HUDEP-2 (cell line): ENCODE results near the gene ALOXE3.

Experiments used
- DNase-seq, 76 experiments: peaks; one replicate each; lab custom pipeline; 2025; ENCODE audit not compliant: unreplicated experiment in 76 of 76; lab: John Stamatoyannopoulos, UW

The ALOXE3 gene

DNA sequence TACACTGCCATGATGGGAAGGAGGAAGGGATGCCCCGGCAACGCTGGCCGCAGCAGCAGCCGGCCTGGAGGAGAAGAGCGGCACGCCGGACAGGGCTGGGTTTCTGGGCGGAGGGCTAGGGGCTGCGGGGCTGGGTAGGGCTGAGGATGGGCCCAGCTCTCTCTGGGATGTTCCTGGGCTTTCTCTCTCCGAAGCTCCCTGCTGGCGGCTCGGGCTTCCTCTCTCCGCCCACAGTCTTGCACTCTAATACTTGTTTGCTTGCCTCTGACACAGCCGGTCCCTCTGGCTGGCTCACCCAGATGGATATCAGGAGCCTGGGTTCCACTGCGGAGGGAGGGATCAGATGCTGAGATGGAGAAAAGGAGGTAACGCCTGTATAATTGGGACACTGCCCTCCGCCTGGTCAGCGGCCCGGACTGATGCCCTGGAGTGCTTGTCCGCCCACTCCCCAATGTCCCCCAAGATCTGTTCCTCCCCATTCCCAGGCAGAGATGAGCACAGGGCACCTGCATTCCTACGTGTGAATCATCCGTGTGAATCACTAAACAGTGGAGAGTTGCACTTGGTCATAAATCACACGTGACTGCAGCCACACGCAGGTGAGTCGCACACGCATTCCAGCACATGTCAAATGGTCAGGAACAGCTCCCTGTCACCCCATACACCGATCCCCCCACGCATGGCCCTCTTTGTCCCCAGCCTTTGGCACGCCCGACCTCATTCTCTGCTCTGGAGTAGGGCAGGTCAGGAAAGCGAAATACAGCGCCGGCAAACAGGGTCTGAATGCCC, at the start of gene ALOXE3:
Gene ALOXE3, minus strand, starts transcription at position 535 of the 789 bp plus-strand sequence. Its CDS starts 524 bp downstream, at position 11.
- peak in 43 of 76 experiments; percentile 5 to 64 (median 38) for DNase-seq

DNA sequence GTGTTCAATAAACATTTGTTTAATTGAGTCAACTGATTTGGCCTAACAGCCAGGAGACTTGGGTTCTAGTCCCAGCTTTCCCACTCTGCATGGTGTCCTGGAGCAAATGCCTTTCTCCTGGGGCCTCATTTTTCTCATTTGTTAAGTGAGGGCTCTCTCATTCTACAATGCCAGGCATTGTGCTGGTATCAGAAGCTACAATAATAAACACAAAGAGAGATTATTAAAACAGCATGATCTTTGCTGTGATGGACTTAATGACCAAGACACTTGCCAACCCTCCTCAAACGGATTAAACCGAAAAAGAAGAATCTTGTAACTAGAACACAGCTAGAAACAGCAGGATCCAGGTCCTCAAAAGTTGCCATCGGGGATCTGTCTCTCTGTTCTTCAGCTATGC, 49.2 kb upstream of the ALOXE3 start:
- no peak for DNase-seq

DNA sequence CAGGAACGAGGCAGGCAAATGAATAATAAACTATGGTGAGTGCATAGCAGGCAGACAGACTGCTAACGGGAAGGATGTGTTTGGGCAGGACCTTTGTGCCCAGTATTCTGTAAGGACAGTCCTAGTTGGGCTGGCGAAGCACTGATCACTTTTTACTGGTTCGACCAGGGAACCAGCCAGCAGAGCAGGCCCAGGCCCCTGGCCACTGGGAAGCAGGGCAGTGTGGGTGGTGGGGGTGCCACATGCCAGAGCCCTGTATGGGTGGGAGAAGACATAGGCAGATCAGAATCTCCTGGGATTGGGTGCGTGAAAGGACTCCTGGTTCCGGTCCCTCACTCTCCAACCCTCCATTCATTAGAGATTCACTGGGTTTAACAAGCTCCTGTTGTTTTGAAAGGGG, 48.4 kb upstream of the ALOXE3 start:
- DNase-seq = no peak

DNA sequence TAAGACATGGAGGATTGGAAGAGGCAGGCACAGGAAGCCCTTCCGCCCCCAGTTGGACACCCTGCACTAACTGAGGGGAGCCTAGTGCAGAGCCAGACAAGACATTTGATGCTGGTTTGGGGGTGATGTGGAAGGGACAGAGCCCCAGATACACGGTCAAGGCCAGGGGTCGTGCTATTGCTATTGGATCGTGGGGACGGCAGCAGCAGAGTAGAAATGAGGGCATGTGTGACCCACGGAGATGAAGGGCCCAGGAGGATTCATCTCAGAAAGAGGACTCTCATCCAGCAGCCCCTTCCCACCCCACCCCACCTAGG, 46.5 kb upstream of the ALOXE3 start:
- DNase-seq = no peak

DNA sequence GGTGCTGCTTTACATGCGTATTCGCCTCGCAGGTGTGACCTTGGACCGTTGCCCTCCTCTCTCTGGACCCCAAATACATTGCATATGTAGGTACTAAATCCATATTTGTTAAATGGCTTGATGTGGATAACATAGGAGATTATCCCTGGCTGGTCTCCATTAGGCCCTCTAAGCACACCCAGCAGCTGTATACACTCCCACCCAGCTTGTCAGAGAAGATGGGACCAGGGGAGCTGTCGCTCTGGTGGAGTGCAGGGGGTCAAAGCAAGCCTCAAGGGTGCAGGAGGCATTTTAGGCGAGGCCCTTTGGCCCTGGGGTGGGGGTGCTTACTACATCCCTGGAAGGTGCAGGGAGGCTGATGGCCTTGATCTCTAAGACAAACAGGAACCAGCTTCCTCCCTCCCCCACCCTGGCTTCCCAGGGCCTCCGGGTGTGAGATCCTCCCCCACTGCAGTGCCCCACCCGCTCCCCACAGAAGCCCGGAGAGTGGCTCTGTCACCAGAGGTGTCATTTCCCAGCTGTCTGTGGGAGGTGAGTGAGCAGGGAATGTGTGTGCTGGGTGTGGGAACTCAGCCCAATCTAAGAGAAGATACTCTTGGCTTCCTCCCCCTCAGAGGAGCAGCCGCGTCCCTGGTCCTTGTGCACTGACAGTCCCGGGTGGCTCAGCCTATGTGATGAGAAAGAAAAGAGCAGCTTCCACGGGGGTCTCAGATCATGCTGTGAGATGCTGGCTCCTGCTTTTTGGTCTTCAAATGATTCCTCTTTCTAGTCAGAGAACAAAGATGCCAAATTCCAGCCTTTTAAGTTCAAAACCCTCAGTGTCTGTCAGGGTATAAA, 45.9 kb upstream of the ALOXE3 start:
- peak in 71 of 76 experiments; percentile 25 to 88 (median 71) for DNase-seq

DNA sequence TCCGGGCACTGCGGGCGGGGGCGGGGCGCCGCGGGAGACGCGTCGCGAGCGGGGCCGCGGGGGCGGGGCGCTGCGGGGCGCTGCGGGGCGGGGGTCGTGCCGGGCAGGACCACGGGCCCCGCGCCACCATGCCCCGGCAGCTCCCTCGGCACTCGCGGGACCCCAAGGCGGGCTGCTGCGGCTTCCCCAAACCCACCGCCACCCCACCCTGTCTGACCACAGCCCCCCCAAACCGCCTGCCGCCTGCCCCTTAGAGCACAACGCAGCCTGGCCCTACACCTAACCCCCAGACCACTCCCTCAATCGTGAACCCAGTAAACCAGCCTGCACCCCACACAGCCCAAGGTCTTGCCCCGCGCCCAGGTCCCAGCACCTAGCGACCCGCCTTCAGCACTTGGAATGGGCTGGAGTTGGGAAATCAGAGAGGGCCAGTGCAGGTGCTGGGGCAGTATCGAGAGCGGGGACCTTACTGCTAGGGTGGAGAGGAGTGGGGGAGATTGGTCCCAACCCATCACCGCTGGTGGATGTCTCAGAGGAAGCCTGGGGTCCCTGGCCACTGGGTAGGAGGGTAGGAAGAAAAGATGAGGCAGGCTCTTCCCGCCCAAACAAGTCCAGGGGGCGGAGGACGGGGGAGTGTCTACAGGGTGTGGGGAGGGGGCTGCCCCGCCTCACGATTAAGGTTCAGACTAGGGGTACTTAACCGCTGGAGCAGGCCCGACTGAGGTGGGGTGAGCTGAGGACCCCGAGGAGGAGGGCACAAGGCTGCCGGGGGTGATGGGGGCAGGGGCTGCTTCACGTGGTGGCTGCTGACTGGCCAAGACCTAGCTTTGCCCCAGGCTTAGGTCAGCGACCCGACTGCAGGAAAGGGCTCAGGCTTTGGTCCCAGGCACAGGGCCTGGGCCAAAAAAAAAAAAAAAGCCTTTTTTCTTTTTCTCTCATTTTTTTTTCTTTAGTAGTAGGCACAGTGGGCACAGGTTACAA, 45.0 kb upstream of the ALOXE3 start:
- DNase-seq = peak in 1 of 76 experiments; percentile 21

DNA sequence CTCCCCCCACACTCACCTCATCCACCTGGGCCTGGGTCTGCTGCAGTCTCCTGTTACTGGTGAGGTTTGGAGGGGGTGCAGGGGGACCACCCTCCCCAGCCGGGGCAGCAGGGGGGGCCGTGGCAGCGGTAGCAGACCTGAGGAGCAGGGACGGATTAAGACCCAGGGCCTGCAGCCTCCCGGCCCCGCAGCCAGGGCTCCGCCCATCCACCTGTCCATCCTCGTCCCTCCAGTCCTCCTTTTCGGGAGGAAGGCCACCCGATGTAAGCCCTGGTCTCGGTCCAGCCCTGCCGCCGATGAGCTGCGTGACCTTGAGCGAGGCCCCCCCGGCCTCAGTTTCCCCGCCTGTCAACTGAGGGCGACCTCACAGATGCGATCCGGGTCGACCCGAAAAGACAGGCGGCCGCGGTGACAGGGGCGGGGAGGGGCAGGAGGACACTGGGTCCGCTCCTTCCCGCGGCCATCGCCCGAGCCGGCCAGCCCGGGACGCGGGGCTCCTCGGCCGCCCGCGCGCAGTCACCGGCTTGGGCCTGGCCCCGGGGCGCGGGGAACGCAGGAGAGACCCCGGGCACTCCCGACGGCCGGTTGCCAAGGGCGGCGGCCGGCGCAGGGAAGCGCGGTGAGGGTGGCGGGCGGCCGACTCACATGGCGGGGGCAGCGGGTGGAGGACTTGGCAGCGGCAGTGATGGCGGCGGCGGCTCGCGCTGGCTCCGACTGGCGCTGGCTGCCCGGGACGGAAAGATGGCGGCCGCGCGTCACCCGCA, 44.1 kb upstream of the ALOXE3 start, which contains the start of gene VAMP2:
Gene VAMP2, minus strand, starts transcription at position 716 of the 764 bp plus-strand sequence. Its CDS starts 69 bp downstream, at position 647.
- peak in 43 of 76 experiments; percentile 7 to 58 (median 30) for DNase-seq

DNA sequence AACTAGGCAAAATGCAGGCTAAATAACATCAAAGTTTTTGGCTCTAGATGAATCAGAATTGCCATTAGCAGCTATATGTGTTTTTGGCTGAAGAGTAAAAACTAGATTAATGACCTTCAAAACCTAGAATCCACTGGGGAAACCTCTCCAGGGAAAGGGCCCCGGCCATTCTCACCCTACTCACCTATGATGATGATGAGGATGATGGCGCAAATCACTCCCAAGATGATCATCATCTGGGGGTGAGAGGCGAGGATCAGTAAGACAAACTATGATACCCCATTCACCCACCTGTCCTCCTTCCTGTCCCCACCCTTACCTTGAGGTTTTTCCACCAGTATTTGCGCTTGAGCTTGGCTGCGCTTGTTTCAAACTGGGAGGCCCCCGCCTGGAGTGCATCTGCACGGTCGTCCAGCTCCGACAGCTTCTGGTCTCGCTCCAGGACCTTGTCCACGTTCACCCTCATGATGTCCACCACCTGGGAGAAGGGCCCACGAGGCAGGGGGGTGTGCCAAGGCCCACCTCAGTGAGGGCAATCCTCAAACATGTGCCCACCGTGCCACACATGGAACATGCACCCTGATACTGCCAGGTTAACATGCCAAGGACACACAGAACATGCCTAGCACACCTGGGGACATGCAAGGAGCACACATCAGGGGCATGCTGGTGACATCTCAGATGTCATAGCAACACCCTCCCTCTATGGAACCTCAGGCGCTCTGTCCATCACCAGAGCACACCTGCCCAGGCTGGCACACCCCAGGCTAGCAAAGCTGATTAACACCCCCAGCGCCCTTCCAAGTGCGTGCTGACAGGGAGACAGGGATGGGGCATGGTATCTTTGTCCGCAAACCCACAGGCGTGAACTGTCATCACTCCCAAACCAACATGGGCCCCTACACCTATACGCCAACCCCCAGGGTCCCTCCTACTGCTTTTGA, 43.2 kb upstream of the ALOXE3 start:
- DNase-seq = no peak

DNA sequence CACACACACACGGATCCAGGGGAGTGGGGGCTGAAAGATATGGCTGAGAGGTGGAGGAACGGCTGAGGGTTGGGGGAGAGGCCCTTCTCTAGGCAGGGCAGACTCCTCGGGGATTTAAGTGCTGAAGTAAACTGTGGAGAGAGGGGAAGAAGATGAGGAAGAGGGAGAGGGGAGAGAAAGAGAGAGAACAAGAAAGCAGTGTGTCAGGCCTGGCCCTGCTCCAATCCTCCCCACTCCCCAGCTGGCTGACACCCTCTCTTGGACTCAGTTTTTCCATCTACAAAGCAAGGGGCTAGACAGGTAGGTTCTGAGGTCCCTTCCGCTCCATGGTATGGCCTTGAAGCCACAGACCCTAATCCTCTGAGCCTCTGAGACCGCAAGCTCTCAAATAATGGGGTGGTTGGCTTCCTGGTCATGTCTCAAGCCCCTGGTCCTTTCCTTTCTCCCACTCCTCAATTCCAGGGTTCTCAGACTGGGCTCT, 42.5 kb upstream of the ALOXE3 start:
- DNase-seq = no peak

DNA sequence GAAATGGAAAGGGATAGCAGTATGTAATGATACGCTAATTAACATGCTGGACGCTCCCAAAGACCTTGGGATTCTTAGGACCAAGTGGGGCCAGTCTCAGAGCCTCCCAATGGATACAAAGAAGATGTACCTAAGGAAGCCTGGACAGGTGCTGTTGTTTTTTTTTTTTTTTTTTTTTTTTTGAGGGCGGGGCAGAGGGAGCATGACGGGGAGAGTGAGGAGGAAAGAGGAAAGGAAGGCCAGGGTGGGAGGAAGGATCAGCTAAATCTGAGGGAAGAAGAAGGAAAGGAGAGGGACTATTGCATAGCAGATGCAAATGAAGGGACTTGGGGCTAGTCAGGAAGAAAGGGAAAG, 41.9 kb upstream of the ALOXE3 start:
- no peak for DNase-seq

DNA sequence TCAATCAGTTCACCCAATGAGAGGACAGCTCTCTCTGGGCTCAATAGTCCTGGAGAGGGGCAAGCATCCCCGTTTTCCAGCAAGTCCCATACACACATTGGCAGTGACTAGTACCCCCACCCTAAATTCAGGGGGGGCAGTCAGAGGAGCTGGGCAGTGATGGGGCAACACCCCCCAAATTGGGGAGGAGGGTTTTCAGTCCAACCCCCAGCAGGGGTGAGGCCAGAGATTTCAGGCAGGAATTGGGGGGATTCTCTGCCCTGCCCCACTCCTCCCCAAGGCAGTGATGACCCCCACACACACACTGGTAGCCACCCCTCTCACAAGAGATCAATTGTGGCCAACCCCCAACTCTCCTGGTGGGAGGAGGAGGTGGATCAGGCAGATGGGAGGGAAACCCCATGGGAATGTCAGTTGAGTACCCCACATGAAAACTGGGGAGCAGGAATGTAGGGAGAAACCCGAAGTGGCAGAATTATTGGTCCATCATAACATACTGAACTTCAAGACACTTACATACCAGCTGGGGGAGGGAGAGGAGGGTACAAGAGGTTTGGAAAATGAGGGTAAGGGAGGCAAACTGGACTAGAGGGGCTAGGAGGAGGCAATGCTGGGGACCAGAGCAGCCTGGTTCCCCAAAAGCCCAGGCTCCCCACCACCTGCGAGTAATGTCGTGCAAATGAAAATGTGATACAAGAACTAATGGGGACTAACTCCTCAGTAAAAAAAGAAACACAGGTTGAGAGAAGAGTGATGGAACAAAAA, 41.3 kb upstream of the ALOXE3 start:
- no peak for DNase-seq

DNA sequence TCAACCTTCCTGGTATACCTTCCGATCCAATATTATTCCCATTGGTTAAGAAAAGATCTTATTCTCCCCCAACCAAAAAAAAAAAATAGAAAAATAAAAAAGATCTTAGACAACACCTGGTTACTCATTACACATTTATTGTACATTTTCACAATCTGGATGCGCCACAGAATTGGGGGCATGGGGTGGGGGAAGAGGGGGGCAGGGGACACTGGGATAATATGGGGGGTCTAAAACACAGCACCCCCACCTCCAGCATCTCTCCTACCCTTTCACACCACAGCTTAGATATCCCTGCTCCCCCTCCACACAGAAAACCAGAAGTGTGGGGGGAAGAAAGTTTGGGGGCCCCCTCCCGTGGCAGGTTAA, 40.7 kb upstream of the ALOXE3 start:
- no peak for DNase-seq

DNA sequence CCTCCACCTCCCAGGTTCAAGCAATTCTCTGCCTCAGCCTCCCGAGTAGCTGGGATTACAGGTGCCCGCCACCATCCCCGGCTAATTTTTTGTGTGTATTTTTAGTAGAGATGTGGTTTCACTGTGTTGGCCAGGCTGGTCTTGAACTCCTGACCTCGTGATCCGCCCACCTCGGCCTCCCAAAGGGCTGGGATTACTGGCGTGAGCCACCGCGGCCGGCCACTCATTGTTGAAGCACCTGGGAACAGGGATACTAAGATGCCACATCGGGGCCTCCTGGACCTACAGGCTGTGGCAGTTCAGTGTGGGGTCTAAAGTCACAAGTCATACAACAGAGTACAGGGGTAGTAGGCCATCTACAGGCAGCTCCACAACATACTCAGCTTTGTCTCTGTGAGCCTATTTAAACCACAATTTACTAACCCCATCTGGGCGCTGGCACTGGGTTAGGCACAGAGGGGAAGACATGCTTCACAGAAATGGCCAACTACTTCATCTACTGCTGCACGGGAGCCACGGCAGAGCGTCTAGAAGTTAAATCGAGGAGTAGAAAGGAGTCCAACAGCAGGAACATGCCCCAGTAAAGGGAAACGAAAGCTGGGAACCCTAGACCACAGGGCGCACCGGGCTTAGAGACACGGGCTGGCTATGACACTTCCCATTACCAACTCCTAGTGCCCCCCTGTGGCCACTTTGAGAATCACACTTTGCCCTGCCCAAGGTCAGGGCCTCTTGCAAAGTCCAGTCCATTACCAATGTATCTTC, 40.1 kb upstream of the ALOXE3 start:
- DNase-seq = peak in 69 of 76 experiments; percentile 14 to 93 (median 79)

DNA sequence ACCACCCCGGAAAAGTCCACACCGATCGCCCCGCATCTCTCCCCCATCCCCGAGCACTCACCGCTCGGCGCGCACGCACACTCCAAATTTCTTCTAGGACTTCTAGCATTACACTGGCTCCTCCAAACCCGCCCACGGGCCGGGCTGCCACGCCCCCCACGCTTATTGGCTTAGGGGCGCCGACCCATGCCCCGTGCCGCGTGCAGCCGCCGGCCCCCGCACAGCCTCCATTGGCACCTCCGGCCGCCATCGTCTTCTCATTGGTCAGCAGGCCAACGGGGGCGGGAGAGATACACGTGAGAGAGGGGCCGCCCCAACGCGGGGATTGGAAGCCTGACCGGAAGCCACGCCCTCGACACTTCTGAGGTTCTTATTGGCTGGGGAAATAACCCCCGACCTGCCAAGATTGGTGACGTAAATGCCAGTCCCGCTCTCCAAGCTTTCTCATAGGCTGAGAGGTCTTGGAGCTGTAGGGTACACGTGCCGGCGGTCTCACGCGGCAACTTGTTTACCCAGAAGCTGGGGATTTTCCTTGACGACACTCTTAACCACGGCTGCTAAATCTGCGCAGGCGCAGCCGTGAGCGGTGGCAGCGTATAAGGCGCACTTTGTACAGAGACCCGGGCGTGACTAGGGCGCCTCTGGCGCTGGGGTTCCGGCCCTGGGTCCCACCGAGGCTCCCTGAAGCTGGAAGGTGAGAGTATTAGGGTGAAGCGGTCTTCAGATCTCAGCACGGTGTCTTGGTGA, 38.1 kb upstream of the ALOXE3 start:
- DNase-seq = peak; percentile 57 to 100 (median 100)

DNA sequence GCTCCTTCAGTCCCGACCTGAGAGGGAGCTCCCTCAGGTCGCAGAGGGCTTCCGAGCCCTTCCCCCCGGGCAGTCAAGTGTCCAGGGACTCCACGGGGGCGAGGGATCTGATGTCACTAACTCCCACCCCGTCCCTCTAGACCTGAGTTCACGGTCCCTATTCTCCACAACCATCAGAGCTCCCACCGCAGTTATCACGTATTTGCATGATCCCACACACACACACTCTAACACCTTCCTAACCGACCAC, 37.6 kb upstream of the ALOXE3 start:
- DNase-seq = peak in 1 of 76 experiments; percentile 48

DNA sequence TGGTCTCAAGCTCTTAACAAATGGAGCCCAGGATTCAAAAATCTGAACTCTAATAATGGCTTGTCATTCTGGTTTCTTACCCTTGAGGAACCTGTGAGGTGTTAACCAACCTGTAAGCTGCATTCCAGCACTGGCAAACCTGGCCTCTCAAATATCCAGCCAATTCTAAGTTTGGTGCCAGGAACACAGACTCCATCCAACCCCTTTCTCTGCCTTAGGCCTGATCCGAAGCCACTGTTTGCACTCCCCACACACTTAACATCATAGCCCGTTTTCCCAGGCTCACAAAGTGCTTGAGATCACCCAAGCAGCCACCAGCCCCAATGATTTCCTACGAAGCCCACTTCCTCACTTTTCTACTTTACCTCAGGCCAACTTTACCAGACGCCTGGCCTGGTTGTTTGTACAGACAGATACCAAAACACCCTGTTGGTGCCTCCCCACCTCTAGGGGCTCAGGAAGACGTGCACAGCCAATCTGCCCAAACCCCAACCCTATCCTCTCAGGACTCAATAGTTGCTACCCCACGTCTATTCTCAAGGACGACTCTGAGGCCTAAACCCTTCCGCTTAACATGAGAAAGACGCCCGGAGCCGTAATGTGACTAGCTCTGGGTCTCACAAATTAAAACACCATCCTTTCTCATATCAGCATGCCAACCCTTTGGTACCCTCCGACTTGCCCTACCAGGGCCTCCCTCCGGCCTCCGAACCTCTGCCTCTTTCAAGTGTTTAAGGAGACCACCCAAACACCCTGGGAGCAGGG, 37.1 kb upstream of the ALOXE3 start:
- DNase-seq = peak in 16 of 76 experiments; percentile 6 to 51 (median 22)
